GM12878 (cell line): ENCODE data around the gene BICC1.

Experiments
- CHD1 ChIP-seq: IDR thresholded peaks from 2 replicates; pipeline ENCODE4 v1.6.1; 2012; ENCODE audit warnings: low read depth, low read length, improper control_type of control experiment
- GABPA ChIP-seq: IDR thresholded peaks from 2 replicates; pipeline ENCODE4 v1.6.1; 2014; ENCODE audit warnings: antibody characterized with exemption, low read depth, mild to moderate bottlenecking, inconsistent platforms
- IRF3 ChIP-seq: fragments of 450-650 bp; IDR thresholded peaks from 2 replicates; pipeline ENCODE4 v1.6.1; 2014; ENCODE audit warnings: mild to moderate bottlenecking
- NR2C2 ChIP-seq: IDR thresholded peaks from 2 replicates; pipeline ENCODE4 v1.6.1; 2011; ENCODE audit warnings: borderline replicate concordance, low read depth; ENCODE audit not compliant: control insufficient read depth, insufficient read length
- POLR2AphosphoS2 ChIP-seq: IDR thresholded peaks from 2 replicates; pipeline ENCODE4 v1.6.1; 2011; ENCODE audit warnings: low read depth, mild to moderate bottlenecking, low read length, improper control_type of control experiment, moderate library complexity
- SIN3A ChIP-seq: IDR thresholded peaks from 2 replicates; pipeline ENCODE4 v1.6.1; 2012; ENCODE audit warnings: low read depth, low read length, improper control_type of control experiment
- SUZ12 ChIP-seq: fragments of 200-600 bp; sonication (generic); IDR thresholded peaks from one replicate; pipeline ENCODE4 v1.6.1; 2018; ENCODE audit warnings: antibody characterized with exemption, mild to moderate bottlenecking; ENCODE audit not compliant: unreplicated experiment
- TAF1 ChIP-seq: IDR thresholded peaks from 2 replicates; pipeline ENCODE4 v1.6.1; 2011; ENCODE audit warnings: mild to moderate bottlenecking, low read depth, low read length, borderline replicate concordance
- TCF7 ChIP-seq: IDR thresholded peaks from 2 replicates; pipeline ENCODE4 v1.6.1; 2014; ENCODE audit warnings: antibody characterized with exemption, borderline replicate concordance
- TF ChIP-seq, protein P1 (sequence below): fragments of 450-650 bp; IDR thresholded peaks from 2 replicates; pipeline ENCODE4 v1.6.1; 2017; ENCODE audit warnings: antibody characterized with exemption, mild to moderate bottlenecking, moderate library complexity
- TF ChIP-seq, protein P2 (sequence below), 3 experiments: IDR thresholded peaks in 2 of 3; conservative IDR thresholded peaks in 1 of 3; 2 replicates each; pipeline ENCODE4 v1.5.1; 2011; ENCODE audit warnings: low read depth in 3 of 3, low read length in 3 of 3, mild to moderate bottlenecking in 3 of 3, control low read depth in 2 of 3, moderate library complexity in 2 of 3, inconsistent platforms in 1 of 3, mixed read lengths in 1 of 3; ENCODE audit not compliant: control insufficient read depth in 2 of 3, insufficient read depth in 1 of 3; ENCODE audit errors: extremely low read depth in 1 of 3

GRCh38 chr10:58723966-58724365 lies 211.3 kb downstream of the BICC1 start:
- TF ChIP-seq SIN3A (no peak), SUZ12 (no peak), TCF7 (no peak), GABPA (no peak), IRF3 (no peak), CHD1 (no peak), NR2C2 (no peak), POLR2AphosphoS2 (no peak), TAF1 (no peak)
- TF ChIP-seq, protein P1, sequence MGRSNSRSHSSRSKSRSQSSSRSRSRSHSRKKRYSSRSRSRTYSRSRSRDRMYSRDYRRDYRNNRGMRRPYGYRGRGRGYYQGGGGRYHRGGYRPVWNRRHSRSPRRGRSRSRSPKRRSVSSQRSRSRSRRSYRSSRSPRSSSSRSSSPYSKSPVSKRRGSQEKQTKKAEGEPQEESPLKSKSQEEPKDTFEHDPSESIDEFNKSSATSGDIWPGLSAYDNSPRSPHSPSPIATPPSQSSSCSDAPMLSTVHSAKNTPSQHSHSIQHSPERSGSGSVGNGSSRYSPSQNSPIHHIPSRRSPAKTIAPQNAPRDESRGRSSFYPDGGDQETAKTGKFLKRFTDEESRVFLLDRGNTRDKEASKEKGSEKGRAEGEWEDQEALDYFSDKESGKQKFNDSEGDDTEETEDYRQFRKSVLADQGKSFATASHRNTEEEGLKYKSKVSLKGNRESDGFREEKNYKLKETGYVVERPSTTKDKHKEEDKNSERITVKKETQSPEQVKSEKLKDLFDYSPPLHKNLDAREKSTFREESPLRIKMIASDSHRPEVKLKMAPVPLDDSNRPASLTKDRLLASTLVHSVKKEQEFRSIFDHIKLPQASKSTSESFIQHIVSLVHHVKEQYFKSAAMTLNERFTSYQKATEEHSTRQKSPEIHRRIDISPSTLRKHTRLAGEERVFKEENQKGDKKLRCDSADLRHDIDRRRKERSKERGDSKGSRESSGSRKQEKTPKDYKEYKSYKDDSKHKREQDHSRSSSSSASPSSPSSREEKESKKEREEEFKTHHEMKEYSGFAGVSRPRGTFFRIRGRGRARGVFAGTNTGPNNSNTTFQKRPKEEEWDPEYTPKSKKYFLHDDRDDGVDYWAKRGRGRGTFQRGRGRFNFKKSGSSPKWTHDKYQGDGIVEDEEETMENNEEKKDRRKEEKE: no peak
- TF ChIP-seq, protein P2, sequence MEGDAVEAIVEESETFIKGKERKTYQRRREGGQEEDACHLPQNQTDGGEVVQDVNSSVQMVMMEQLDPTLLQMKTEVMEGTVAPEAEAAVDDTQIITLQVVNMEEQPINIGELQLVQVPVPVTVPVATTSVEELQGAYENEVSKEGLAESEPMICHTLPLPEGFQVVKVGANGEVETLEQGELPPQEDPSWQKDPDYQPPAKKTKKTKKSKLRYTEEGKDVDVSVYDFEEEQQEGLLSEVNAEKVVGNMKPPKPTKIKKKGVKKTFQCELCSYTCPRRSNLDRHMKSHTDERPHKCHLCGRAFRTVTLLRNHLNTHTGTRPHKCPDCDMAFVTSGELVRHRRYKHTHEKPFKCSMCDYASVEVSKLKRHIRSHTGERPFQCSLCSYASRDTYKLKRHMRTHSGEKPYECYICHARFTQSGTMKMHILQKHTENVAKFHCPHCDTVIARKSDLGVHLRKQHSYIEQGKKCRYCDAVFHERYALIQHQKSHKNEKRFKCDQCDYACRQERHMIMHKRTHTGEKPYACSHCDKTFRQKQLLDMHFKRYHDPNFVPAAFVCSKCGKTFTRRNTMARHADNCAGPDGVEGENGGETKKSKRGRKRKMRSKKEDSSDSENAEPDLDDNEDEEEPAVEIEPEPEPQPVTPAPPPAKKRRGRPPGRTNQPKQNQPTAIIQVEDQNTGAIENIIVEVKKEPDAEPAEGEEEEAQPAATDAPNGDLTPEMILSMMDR (IDR thresholded peaks at IDR 0.05 in 2 of 3, conservative IDR thresholded peaks at IDR 0.05 in 1 of 3; ENCODE audit: control insufficient read depth in 2 of 3, extremely low read depth in 1 of 3, insufficient read depth in 1 of 3, low read depth in 3 of 3, low read length in 3 of 3): no peak
